HepG2 (cell line): Measurements from ENCODE around the gene KRT4. TPM values are rescaled to one million over a fixed set of nuclear protein-coding genes. Genes with fewer than 3 reads are reported as not detected.

Experiments used
- ATAC-seq: fragments of 200-7000 bp; cut with Tn5 transposase; 3 replicates; pipeline ENCODE4 v1.9.1; 2020; ENCODE audit warnings: mild to moderate bottlenecking, moderate library complexity
- BruUV-seq: library from RNA; stranded (reverse); fragments of 400-500 nt; replicated peaks from 2 replicates; lab custom pipeline; 2021; lab: Mats Ljungman, UMichigan
- CTCF ChIA-PET: fragments of 300-600 bp; formaldehyde crosslinking; extraction: SDS; loops from one replicate; lab custom pipeline; 2021; ENCODE audit warnings: low total read pairs, inconsistent platforms, low intra/inter-chr PET ratio; lab: Yijun Ruan, JAX
- POLR2A ChIA-PET: fragments of 350-600 bp; sonication (Branson Sonifier 250); formaldehyde crosslinking; loops from one replicate; lab custom pipeline; 2020; ENCODE audit warnings: antibody characterized with exemption, inconsistent platforms; lab: Yijun Ruan, JAX
- DNase-seq: peaks from one replicate; pipeline ENCODE4 v3.0.0-alpha.2; 2015; ENCODE audit warnings: low spot score
- FAIRE-seq: peaks from 3 replicates; lab custom pipeline; 2011; peaks lifted over from hg19 to GRCh38; lab: Jason Lieb, UNC
- H2AFZ ChIP-seq: one replicate; pipeline ENCODE4 v1.6.1; 2011; ENCODE audit warnings: low read length, inconsistent platforms
- H3K27ac ChIP-seq: fragments of 300-600 bp; 3 replicates; pipeline ENCODE4 v1.8.0; 2011; ENCODE audit warnings: mixed run types, mild to moderate bottlenecking, mixed read lengths, low read length, inconsistent platforms; ENCODE audit not compliant: insufficient read depth; ENCODE audit errors: extremely low read length
- H3K27me3 ChIP-seq, 2 experiments: fragments of 200-600 bp in 1 of 2; 2 replicates in 1 of 2; 3 replicates in 1 of 2; pipeline versions ENCODE4 v1.6.0 to v1.8.0; 2011; ENCODE audit warnings: low read length in 2 of 2, mild to moderate bottlenecking in 2 of 2, moderate library complexity in 2 of 2, inconsistent platforms in 1 of 2; ENCODE audit not compliant: insufficient read depth in 2 of 2, control insufficient read depth in 1 of 2
- H3K36me3 ChIP-seq, 2 experiments: fragments of 200-600 bp in 1 of 2; replicated peaks in 1 of 2; 2 replicates in 1 of 2; 3 replicates in 1 of 2; pipeline versions ENCODE4 v1.5.1 to v1.8.0; 2011; ENCODE audit warnings: low read length in 2 of 2, inconsistent platforms in 1 of 2; ENCODE audit not compliant: insufficient read depth in 2 of 2, control insufficient read depth in 1 of 2
- H3K4me1 ChIP-seq: 2 replicates; pipeline ENCODE4 v1.5.1; 2012; ENCODE audit warnings: low read length, inconsistent platforms; ENCODE audit not compliant: insufficient read depth
- H3K4me2 ChIP-seq: 2 replicates; pipeline ENCODE4 v1.6.0; 2011; ENCODE audit warnings: low read depth, low read length, inconsistent platforms
- H3K4me3 ChIP-seq, 3 experiments: fragments of 200-600 bp in 1 of 3; sonication (generic), shearing (Covaris generic) in 1 of 3; replicated peaks in 1 of 3; 2 replicates each; pipeline ENCODE4 v1.5.1; 2011 to 2016; ENCODE audit warnings: low read length in 3 of 3, inconsistent platforms in 2 of 3, low read depth in 2 of 3, mild to moderate bottlenecking in 2 of 3, control low read depth in 1 of 3, mixed read lengths in 1 of 3; ENCODE audit not compliant: insufficient read depth in 1 of 3
- H3K79me2 ChIP-seq: one replicate; pipeline ENCODE4 v1.6.1; 2011; ENCODE audit warnings: low read length, inconsistent platforms; ENCODE audit not compliant: insufficient read depth
- H3K9ac ChIP-seq: 2 replicates; pipeline ENCODE4 v1.6.0; 2011; ENCODE audit warnings: mild to moderate bottlenecking, low read depth, low read length, inconsistent platforms; ENCODE audit not compliant: insufficient read depth
- H3K9me3 ChIP-seq: 2 replicates; pipeline ENCODE4 v1.5.1; 2012; ENCODE audit warnings: mild to moderate bottlenecking, low read length
- H4K20me1 ChIP-seq: 2 replicates; pipeline ENCODE4 v1.6.0; 2011; ENCODE audit warnings: inconsistent platforms, mild to moderate bottlenecking, low read length, moderate library complexity; ENCODE audit not compliant: insufficient read depth
- KDM5A ChIP-seq: fragments of 200-600 bp; sonication (generic); IDR thresholded peaks from 2 replicates; pipeline ENCODE4 v1.7.0; 2018; ENCODE audit warnings: antibody characterized with exemption, mild to moderate bottlenecking, low read length, borderline replicate concordance
- WGBS: methylation state at CpG from one replicate; pipeline ENCODE4 v1.1.6; 2017; ENCODE audit warnings: low lambda C conversion rate; 5-methylcytosine and 5-hydroxymethylcytosine counted together
- in situ Hi-C: cut with HindIII; loops from 2 replicates; pipeline ENCODE4 v1.10.0; 2017; ENCODE audit warnings: low pct_unique_long_range_greater_than_20kb; ENCODE audit not compliant: extremely low pct_ligation_motif_present
- intact Hi-C: fragments of 100-400 bp; cut with micrococcal nuclease; formaldehyde crosslinking; loops from one replicate; pipeline ENCODE4 v1.10.0; 2022; ENCODE audit not compliant: unreplicated experiment
- polyA plus RNA-seq, 8 experiments: library from polyadenylated mRNA; depleted of rRNA in 3 of 8; stranded (reverse) in 7 of 8; unstranded in 1 of 8; fragments of >200 nt; fragmentation: Illumina TruSeq in 4 of 8; extraction: Trizol in 4 of 8; gene quantifications; 2 replicates each; pipeline versions ENCODE4 v1.2.1 to v1.2.3, GENCODE V29; 2011 to 2016; ENCODE audit warnings: low read depth in 4 of 8, missing spikeins in 1 of 8, mixed read lengths in 1 of 8; ENCODE audit not compliant: insufficient read depth in 1 of 8
- total RNA-seq, 5 experiments: library from RNA; depleted of rRNA; stranded (reverse); fragments of >200 nt; fragmentation: Illumina TruSeq; extraction: Trizol; gene quantifications; 2 replicates each; pipeline ENCODE4 v1.2.3, GENCODE V29; 2016; ENCODE audit warnings: low read depth in 1 of 5
- TF ChIP-seq, protein P1 (sequence below): sonication (generic); formaldehyde crosslinking; IDR thresholded peaks from 2 replicates; pipeline ENCODE4 v1.4.0; 2020; ENCODE audit warnings: low read depth, missing genetic modification reagents
- TF ChIP-seq, protein P2 (sequence below), 2 experiments: sonication (generic) in 1 of 2; formaldehyde crosslinking in 1 of 2; IDR thresholded peaks; 2 replicates each; pipeline versions ENCODE4 v1.5.1 to v1.6.1; 2011 to 2020; ENCODE audit warnings: borderline replicate concordance in 1 of 2, low read depth in 1 of 2, low read length in 1 of 2, mild to moderate bottlenecking in 1 of 2, missing genetic modification reagents in 1 of 2, moderate library complexity in 1 of 2
- TF ChIP-seq, protein P3 (sequence below): fragments of 450-650 bp; IDR thresholded peaks from 2 replicates; pipeline ENCODE4 v1.6.1; 2017
- TF ChIP-seq, protein P4 (sequence below): IDR thresholded peaks from 2 replicates; pipeline ENCODE4 v1.6.1; 2016; ENCODE audit warnings: missing compliant biosample characterization, missing genetic modification reagents, borderline replicate concordance
- TF ChIP-seq, protein P5 (sequence below): sonication (generic); formaldehyde crosslinking; IDR thresholded peaks from 2 replicates; pipeline ENCODE4 v1.4.0; 2020; ENCODE audit warnings: missing genetic modification reagents, borderline replicate concordance

The KRT4 gene
- total and polyA plus RNA-seq, 2 of the 13 experiments (the other 11 are each of a cell fraction or from before 2014, with no cell fraction given) = not detected

DNA sequence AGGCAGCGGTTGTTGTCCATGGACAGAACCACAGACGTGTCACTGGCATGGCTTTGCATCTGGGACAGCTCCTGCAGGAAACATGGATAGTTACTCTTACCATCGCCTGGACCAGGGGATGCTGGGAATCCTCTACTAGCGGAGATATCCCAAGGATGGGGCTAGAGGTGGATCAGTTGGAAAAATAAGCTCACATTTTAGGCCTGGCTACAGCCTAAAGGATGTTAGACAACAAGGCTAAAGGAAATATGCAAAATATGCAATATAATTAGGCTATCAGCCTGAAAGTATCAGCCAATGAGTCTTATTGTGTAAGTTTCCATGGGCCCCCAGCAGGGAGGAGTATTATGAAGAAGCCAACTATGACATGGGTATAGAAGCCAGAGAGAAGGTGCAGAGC, 41.7 kb downstream of the KRT4 start (continued):
- TF ChIP-seq, protein P1, sequence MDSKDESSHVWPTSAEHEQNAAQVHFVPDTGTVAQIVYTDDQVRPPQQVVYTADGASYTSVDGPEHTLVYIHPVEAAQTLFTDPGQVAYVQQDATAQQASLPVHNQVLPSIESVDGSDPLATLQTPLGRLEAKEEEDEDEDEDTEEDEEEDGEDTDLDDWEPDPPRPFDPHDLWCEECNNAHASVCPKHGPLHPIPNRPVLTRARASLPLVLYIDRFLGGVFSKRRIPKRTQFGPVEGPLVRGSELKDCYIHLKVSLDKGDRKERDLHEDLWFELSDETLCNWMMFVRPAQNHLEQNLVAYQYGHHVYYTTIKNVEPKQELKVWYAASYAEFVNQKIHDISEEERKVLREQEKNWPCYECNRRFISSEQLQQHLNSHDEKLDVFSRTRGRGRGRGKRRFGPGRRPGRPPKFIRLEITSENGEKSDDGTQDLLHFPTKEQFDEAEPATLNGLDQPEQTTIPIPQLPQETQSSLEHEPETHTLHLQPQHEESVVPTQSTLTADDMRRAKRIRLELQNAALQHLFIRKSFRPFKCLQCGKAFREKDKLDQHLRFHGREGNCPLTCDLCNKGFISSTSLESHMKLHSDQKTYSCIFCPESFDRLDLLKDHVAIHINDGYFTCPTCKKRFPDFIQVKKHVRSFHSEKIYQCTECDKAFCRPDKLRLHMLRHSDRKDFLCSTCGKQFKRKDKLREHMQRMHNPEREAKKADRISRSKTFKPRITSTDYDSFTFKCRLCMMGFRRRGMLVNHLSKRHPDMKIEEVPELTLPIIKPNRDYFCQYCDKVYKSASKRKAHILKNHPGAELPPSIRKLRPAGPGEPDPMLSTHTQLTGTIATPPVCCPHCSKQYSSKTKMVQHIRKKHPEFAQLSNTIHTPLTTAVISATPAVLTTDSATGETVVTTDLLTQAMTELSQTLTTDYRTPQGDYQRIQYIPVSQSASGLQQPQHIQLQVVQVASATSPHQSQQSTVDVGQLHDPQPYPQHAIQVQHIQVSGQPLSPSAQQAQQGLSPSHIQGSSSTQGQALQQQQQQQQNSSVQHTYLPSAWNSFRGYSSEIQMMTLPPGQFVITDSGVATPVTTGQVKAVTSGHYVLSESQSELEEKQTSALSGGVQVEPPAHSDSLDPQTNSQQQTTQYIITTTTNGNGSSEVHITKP (CRISPR knock-in tag) = no peak

DNA sequence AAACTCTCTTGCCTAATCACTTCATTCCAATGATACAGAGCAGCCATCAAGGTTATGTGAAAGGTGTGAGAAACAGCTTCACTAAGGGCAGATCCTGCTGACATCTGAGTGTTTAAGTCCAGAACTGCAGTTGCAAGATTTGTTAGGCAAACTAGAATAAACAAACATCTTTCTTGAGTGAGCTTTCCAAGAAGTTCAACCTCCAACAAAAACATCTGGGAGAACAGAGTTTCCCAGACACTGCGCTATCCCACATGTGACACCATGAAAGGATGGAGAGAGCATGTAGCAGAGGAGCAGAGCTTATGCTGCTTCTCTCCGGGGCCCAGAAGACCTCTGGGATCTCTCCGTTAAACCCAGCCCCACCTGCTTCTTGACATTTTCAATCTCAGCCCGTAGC, 42.4 kb downstream of the KRT4 start:
- no peak for ATAC-seq
- Histone ChIP-seq H3K27ac (no peak overlapping the region), H2AFZ (no peak overlapping the region), H3K9me3 (no peaks in the 10 kb centered on the region), H3K4me2 (no peak overlapping the region), H3K4me3 (no peak overlapping the region), H3K79me2 (no peaks in the 10 kb centered on the region), H4K20me1 (no peaks in the 10 kb centered on the region), H3K27me3 (peaks cover 0 to 23% of the 10 kb centered on the region in 2 experiments; a peak in 4 of 5 replicates), H3K4me1 (no peaks in the 10 kb centered on the region), H3K36me3 (no peaks in the 10 kb centered on the region), H3K9ac (no peak overlapping the region)
- WGBS = 0% methylated on average over 4 of the region's 4 CpGs
- in situ Hi-C loops = no loop called here
- ChIA-PET POLR2A (no interaction called here), CTCF (no interaction called here)
- DNase-seq = no peak
- intact Hi-C loops = no loop called here
- no peak for FAIRE-seq
- no TSS peak for BruUV-seq
- TF ChIP-seq, protein P2, sequence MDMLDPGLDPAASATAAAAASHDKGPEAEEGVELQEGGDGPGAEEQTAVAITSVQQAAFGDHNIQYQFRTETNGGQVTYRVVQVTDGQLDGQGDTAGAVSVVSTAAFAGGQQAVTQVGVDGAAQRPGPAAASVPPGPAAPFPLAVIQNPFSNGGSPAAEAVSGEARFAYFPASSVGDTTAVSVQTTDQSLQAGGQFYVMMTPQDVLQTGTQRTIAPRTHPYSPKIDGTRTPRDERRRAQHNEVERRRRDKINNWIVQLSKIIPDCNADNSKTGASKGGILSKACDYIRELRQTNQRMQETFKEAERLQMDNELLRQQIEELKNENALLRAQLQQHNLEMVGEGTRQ (IDR thresholded peaks at IDR 0.05; ENCODE audit: low read depth, low read length) = no peak
- TF ChIP-seq, protein P2 (CRISPR knock-in tag; IDR thresholded peaks at IDR 0.05; ENCODE audit: borderline replicate concordance) = no peak
- no peak for TF ChIP-seq KDM5A
- TF ChIP-seq, protein P3, sequence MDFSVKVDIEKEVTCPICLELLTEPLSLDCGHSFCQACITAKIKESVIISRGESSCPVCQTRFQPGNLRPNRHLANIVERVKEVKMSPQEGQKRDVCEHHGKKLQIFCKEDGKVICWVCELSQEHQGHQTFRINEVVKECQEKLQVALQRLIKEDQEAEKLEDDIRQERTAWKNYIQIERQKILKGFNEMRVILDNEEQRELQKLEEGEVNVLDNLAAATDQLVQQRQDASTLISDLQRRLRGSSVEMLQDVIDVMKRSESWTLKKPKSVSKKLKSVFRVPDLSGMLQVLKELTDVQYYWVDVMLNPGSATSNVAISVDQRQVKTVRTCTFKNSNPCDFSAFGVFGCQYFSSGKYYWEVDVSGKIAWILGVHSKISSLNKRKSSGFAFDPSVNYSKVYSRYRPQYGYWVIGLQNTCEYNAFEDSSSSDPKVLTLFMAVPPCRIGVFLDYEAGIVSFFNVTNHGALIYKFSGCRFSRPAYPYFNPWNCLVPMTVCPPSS = no peak
- TF ChIP-seq, protein P4, sequence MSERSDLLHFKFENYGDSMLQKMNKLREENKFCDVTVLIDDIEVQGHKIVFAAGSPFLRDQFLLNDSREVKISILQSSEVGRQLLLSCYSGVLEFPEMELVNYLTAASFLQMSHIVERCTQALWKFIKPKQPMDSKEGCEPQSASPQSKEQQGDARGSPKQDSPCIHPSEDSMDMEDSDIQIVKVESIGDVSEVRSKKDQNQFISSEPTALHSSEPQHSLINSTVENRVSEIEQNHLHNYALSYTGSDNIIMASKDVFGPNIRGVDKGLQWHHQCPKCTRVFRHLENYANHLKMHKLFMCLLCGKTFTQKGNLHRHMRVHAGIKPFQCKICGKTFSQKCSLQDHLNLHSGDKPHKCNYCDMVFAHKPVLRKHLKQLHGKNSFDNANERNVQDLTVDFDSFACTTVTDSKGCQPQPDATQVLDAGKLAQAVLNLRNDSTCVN (CRISPR knock-in tag) = no peak
- TF ChIP-seq, protein P5, sequence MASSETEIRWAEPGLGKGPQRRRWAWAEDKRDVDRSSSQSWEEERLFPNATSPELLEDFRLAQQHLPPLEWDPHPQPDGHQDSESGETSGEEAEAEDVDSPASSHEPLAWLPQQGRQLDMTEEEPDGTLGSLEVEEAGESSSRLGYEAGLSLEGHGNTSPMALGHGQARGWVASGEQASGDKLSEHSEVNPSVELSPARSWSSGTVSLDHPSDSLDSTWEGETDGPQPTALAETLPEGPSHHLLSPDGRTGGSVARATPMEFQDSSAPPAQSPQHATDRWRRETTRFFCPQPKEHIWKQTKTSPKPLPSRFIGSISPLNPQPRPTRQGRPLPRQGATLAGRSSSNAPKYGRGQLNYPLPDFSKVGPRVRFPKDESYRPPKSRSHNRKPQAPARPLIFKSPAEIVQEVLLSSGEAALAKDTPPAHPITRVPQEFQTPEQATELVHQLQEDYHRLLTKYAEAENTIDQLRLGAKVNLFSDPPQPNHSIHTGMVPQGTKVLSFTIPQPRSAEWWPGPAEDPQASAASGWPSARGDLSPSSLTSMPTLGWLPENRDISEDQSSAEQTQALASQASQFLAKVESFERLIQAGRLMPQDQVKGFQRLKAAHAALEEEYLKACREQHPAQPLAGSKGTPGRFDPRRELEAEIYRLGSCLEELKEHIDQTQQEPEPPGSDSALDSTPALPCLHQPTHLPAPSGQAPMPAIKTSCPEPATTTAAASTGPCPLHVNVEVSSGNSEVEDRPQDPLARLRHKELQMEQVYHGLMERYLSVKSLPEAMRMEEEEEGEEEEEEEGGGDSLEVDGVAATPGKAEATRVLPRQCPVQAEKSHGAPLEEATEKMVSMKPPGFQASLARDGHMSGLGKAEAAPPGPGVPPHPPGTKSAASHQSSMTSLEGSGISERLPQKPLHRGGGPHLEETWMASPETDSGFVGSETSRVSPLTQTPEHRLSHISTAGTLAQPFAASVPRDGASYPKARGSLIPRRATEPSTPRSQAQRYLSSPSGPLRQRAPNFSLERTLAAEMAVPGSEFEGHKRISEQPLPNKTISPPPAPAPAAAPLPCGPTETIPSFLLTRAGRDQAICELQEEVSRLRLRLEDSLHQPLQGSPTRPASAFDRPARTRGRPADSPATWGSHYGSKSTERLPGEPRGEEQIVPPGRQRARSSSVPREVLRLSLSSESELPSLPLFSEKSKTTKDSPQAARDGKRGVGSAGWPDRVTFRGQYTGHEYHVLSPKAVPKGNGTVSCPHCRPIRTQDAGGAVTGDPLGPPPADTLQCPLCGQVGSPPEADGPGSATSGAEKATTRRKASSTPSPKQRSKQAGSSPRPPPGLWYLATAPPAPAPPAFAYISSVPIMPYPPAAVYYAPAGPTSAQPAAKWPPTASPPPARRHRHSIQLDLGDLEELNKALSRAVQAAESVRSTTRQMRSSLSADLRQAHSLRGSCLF = no peak
